Activated CD4-positive, CD25-positive, alpha-beta regulatory T cell treated with anti-CD3 and anti-CD28 coated beads, Interleukin-2, amount 50 U/mL, for 24 hours (primary cell): ENCODE data around the gene ILDR2.
A peak's percentile ranks its signal among the peaks of the same experiment; 100 is the strongest.

ENCODE experiments used
- ATAC-seq, 2 donors: fragments of 150-1000 bp; cut with Tn5 transposase; one replicate each; pipeline ENCODE4 v1.10.0; 2021; ENCODE audit warnings: mild to moderate bottlenecking in 1 of 2, moderate library complexity in 1 of 2

Gene ILDR2

DNA sequence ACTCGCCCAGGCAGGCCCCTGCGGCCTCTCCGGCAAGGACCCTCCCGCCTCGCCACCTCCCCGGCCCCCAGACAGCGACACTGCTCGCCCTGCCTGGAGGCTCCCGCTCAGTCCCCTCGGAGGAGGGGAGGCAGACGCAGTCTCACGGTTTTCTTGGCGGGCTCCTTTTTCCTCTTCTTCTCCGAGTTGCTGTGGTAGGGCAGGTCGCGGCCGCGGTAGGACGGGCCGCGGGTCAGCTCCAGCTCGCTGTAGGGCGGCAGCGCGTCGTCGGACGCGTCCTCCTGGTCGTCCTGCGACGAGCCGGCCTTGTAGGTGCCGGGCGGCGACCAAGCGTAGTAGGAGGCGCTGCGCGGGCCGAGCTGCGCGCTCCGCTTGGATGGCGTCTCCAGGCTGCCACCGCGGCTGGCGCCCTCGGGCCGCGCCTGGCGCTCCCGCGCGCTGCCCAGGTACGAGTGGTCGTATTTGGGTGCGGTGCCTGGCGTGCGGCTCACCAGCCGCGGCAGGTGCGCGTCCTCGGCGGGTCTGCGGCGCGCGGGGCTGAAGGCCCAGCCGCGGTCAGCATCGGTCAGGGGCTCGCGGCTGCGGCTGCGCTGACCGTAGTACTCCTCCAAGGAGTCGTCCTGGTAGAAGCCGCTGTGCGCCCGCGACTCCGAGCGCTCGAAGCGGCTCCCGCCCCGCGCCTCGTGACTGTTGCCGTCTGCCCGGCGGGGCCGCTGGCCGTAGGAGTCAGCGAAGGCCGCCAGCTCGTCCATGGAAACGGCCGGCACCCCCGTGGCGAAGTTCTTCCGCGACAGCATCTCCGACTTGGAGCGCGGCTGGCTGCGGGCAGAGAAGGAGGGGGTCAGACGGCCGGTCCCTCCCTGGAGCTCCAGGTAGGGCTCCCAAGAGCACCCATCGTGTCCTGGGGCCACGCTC is 54.5 kb downstream of the ILDR2 start:
- ATAC-seq: no peak

DNA sequence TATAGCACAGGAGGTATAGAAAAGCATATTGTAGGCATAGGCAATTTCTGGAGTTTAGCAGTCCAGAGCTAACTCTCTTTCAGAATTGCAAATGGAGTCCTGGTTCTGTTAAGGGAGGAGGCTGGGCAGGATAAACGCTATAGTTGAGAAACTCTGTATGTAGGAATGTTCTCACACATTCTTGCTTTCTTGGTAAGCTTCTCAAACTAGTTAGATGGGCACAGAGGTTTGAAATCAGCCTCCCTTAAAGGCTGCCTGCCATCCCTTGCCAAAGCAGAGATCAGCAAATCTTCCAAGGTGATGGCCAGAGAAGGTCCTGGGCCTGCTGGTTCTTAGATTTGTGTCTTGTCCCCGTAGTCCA is 56.4 kb downstream of the ILDR2 start:
- ATAC-seq: no peak

DNA sequence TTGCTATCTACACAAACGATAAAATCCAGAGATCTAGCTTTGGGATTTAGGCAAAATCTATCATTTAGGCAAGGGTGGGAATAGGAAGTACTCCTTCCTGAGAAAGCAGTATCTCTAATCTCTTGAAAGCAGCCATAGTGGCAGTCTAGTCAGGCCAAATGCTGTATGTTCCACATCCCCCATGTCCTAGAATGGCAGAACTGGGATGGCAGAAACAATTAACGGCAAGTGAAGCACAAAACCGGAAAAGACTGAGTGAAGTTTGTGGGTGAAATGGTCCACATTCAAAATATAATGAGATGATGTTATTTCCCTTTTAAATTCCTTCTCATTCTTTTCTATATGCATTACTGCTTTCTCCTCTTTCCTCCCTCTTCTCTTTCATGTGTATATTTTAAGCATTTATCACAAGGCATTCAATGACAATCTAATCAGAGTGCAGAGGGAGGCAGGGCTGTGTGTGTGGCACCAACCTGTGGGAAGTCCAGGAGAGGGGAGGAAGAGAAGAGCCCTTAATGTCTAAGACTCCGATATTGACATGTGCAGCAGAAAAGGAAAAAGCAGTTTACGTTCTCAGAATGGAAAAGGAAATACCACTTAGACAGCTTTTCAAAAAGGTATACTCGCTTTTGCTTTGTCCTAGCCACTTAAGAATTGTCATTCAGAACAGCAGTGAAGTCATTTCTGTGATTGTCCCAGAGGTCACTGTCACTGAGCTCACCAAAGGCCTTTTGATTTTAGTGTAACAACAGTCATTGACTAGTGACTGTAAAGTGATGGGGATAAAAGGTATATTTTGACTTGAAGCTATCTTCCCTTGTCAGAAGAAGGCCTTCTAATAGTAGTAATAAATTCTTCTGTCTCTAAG is 57.0 kb downstream of the ILDR2 start:
- no peak for ATAC-seq

DNA sequence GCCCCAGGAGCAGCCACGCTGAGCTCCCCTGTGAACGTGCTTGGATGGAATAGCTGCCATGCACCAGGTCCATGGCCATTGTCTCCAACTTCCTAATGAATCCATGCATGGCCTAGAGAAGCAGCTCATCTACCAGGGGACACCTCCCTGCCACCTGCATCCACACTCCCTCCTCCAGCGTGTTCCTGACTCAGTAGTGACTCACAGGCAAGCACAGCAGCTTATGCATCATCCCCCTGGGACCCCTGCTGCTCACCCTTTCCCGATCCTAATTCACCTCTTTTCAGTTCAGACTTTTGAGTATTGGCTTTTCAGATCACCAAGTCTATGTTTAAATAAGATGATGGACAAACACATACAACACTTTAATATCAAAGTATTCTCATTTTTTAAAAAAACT is 59.4 kb downstream of the ILDR2 start:
- ATAC-seq: no peak

DNA sequence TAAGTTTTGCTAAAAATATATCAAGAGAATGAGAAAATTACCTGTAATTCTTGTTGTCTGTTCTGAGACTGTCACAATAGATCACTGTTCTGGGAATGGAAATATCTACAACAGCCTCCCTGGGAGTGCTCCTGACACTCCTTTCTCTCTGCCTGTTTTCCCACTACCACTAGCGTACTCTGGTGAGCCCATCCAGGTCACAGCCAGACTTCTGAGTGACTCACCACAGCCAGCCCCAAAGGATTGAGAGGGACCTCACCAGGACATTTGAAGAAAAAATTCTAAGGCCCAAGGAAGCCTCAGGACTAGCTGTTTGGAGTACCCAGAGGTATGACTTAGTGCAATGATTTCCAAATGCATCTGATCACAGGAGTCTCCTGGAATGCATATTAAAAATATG is 60.3 kb downstream of the ILDR2 start:
- ATAC-seq: no peak

DNA sequence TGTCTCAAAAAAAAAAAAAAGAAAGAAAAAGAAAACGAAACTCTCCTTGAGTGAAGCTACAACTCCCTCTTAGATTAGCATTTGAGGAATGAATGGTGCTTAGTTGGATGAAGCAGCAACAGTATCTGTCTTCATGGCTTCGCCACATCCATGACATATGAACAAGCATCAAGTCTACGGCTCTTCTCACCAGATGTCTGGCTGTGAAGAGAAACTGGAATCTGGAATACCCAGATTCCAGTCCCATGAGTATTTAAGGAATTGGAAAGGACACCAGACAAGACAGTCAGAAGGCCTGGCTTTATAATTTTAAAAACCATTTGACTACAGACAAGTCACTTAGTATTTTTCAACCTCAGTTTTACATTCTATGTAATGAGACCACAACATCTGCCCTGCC is 61.2 kb downstream of the ILDR2 start:
- no peak for ATAC-seq

DNA sequence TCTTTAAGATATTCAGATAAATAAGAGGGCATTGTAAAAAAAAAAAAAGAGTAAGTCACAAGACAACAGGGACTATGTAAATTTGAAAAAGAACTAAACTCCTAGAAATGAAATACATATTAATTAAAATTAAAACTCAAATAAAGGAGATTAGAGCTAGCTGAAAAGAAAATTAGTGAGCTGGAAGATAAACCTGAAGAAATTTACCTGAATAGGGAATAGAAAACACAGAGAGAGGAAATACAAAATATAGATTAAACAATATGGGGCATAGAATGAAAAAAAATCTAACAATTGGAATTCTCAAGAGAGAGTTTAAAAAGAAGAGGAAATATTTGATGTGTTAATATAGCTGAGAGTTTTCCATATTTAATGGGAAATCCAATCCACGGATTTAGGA is 63.7 kb downstream of the ILDR2 start:
- ATAC-seq: no peak

DNA sequence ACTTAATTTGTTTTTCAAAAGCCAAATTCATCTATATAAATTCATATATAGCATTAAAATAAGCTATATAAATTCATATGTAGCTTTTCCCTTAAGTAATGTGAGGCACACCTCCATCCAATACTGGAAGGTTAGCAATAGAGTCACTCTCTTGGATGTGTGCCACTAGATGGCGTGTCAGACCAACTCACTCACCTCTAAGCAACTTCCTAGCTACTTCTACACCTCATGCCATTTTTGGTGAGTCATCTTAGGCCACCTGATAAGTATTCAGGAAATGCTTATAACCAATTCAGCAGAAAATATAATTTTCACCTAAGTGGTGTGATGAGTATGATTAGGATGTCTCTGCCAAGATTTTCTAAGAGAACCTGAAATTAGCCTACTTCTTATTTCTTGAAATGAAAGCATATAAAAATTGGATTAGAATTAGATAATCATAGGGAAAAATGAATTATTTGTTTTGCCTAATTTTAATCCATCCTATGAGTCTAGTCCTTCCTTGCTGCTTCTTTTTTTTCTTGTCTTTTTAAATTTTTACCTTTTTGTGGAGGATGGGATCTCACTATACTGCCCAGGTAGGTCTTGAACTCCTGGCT is 64.8 kb downstream of the ILDR2 start:
- ATAC-seq: peak; percentile 99 to 100

DNA sequence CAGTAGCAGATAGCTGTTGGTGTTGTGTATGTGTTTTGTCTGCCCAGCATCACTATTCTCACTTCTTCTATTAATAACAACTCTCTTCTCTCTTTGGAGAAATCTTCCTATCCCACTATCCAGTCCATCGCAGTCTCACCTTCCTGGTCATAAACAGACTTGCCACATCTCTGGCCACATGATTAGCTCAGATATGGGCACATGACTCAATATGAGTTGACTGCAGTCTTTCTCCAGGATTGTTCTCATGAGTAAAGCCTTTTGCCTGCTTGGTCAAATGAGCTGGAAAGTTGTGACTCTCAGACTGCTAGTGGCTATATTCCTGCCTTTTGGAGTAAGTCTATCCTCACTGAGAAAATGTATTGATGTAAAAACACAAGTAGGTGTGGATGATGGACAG is 66.4 kb downstream of the ILDR2 start:
- no peak for ATAC-seq

DNA sequence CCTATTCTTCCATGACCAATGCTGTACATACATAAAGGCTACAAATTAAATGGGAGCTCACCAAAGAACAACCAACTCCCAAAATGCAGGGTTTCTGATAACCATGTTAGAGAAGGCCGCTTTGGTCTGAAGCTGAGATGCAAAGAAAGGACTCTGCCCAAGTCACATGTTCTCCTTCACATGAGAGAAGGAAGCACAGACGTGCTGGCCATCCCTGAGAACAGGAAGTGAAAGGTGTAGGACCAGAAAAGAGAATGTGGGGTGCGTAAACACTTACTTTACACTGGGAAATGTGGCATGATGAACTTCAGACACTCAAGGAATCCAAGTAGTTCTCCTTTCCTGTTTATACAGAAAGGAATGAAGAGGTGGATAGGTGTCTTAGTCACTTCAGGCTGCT is 67.6 kb downstream of the ILDR2 start:
- ATAC-seq: no peak

DNA sequence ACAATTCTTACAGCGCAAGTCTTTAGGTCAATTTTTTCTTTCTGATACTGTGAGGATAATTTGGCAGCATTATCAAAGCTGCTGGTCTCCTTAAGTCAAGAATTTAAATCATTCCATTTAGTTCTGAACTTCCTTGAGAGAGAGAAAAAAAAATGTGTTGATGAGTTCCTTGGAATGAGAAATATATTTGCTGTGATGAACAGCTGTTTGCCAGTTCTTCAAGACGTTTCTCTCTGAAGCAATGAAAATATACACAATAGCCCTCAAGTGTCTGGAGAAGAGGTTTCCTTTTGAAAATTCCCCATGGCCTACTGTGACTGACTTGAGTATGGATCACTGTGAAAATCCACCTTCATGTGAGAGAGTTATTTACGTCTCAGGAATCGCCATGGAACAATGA is 68.3 kb downstream of the ILDR2 start:
- ATAC-seq: no peak

DNA sequence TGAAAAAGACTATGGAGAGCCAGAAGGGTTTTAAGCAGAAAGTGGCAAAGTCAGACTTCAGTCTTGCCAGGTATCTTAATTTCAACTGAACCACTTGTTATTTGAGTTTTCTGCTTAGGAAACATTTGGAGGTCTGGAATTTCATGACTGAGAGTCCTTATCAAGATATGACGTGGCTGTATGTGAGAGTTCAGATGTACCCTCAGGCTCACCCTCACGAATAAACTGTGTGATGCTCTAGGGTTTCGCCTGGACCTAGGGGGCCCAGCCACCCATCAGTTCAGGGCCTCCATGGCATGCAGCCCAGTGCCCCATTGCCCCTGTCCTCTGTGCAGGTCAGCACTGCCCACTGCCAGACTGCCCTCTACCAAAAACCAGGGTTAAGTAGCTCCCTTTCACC is 68.7 kb downstream of the ILDR2 start:
- no peak for ATAC-seq

DNA sequence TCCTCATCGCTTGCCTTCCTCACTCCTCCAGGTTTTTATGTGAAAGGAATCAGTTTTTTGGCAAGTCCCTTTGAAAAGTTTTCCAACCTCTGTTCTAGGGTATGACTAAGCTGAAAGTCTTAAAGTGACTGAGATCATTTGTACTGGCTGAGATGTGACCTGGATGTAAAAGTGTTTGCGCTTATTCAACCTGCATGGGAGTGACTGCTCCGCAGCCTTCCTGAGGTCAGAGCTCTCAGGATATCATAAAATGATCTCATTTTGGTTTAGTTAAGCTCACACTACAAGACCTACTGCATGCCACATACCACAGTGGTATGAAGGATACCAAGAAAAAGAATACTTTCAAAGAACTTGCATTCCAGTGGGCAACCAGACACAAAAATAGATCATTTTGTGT is 69.4 kb downstream of the ILDR2 start:
- no peak for ATAC-seq

DNA sequence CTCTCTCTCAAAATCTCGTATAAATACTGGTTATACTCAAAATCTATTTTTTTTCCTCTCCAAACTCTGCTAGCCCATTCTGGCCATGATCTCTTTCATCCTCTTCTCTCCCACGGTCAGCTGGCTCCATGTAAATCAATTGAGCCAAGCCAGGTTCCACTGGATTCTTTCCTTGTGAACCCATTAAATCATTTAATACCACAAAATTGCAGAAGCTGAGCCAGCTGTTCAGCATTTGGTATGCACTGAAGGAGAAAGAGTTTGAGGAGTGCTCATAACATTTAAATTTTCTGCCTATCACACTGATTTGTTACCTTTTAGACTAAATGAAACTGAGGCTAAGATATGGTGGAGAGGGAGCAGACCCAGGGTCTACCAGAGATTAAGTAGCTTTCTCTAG is 70.2 kb downstream of the ILDR2 start:
- ATAC-seq: no peak

DNA sequence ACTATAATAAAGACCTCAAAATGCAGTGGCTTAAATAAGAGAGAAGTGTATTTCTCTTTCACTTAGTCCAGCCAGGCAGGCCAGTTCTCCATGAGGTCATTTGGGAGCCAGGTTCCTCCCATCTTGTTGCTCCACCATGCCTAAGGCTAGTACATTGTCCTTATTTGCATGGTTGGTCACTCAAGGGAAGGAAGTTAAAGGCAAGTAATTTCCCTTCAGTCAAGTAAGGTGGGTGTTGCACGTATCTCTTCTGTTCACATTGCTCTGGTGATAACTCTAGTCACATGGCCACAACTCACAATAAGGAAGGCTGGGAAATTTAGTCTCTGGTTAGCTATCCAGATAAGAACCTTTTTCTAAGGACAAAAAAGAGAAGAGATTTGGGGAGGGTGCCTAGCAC is 72.1 kb downstream of the ILDR2 start:
- no peak for ATAC-seq

DNA sequence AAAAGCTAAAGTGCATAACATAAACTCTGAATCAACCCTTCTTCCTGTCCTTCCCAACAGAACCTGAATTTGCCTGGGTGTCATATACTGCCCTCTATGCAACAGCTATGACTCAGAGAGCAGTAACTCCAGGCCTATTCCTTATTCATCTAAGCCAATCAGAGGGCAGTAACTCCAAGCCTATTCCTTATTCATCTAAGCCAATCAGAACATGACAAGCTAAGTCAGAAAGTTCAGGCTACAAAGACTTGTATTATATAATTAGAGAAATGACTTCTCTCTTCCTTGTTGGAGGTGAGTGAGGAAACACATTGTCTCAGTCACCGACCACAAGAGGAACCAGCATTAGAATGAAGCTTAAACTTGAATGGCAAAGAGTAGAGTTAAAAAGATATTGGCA is 73.1 kb downstream of the ILDR2 start:
- no peak for ATAC-seq

DNA sequence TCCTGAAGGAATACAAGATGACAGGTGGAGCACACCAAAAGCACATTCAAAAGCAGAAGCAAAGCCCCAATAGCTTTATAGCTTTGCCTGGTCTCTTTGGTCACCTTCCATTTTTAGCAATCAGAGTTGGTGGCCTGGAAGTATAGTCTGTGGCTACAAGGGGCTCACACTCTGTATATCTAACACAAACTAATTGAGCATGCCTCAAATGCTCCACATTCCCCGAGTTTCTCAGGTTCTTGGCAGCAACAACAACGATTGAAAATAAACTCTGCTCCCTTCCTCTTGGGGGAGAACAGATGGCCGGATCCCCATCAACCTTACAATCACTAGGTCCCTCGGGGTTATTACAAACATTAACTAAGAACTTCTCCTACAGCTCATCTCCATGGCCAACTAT is 74.4 kb downstream of the ILDR2 start:
- ATAC-seq: no peak

DNA sequence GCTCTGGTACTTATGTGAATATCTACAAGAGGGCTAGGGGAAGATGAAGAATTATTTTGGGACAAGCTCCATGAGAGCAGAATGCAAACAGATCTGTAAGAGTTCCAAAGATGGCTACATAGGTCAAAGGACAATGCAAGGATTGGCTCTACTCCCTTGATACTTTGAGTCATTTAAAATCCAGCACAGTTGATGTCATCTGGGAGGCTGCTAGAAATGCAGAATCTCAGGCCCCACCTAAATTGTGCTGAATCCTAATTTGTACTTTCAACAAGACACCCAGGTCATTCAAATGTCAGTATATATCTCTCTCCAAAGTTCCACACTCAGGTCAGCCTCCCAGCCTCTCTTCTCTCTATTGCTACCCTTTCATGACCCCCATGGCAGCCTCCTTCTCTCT is 75.6 kb downstream of the ILDR2 start:
- ATAC-seq: no peak

DNA sequence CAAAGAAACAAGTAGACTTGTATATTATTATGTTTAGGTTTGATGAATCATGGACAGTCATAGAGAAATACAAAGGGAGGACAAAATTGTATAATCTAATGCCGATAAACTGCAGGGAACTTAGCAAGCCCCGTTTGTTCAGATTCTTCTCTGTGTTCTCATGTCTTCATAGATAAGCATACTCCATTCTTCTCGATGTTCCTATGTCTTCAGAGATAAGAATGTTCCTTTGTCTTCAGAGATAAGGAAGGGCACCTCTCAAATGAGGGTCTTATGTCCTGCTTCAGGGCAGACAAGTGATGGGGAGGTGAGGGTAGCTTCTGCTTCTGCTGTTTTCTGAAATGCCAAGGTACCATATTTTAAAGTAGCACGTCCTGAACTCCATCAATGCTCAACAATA is 79.6 kb downstream of the ILDR2 start:
- ATAC-seq: no peak

DNA sequence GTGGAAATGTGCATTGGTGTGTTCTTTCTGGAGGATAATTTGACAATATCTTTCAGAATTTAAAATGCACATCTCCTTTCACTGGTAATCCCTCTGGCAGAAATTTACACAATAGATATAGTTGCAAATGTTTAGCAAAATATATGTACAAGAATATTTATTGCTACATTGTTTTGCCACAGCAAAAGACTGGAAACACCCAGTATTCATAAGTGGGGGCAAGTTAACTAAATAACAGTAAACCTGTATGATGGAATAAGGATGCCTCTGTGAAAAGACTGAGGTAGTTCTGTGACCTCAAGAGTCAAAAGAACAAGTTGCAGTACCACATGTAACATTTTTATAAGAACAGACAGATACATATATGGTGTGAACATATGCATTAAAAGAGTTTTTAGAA is 85.6 kb downstream of the ILDR2 start:
- no peak for ATAC-seq

DNA sequence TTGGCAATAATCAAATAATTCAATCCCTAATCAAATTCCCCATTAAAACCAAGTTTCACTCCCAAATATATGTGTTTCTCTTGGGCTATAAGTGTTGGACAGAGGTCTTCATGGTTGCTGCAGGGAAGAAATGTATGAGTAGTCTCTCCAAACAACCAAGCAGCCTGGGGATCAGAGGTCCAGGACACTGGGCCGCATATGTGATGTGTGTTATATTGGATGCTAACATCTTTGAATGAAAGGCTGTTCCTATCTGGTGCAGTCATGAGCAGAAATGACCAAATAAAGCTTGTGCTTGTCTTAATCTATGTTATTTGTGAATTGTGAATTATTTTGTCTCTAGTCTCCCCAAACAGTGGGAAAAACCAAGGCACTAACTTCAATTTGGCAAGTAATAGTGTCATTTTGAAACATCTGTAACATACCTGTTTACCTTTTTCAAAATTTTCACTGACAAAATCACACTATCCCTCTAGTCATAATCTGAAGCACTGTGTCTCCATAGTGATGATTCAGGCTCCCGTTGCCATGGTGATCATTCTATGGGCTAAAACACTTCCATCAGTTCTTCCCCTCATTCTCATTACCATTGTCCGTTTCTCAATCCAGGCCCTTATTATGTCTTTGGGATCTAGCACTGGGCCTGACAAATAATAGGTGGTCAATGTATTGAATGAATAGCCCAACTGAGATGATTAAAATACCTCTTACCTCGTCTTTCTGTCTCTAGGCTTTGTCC is 86.8 kb downstream of the ILDR2 start:
- ATAC-seq: no peak

DNA sequence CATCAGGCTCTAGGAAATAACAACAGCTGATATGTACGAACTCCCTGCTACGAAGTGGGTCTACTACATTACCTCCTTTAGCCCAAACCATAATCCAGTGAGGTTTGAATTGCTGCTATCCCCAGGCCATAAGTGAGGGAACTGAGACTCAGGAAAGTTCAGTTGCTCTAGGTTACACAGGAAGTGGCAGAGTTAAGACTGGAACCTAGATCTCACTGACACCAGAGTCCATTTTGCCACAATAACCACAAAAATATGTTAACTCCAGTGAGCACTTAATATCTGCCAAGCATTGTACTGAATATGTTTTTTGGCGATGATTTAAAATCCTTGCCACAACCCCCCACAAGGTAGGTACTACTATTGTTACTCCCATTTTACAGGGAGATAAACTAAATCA is 90.4 kb downstream of the ILDR2 start:
- ATAC-seq: peak in 1 of 2 donors; percentile 13

DNA sequence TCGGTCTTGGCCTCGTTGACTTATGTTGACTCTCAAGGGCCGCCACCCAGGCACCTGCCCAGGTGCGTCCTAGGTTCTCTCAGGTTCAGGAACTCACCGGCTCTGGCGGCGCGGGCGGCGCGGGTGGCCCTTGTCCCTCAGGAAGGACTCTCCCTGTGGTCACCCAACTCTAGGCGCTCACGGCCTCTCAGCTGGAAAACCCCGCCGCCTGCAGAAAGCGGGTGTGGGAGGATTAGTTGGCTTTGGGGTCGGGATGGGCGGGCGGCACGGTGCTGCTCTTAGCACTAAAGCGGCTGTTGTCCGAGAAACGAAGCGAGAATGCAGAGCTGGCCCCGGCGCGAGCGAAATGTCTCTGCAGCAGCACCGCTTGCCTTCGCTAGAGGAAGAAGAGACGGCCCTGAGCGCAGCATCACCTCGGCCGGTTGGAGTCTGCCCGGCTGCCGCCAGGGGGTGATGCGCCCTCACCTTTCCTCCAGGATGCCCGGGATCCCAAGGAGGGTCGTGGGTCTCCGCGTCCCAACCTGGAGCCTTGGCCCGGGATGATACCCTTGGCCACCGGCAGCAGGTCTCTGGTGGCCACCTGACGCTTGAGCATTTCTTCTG is 91.2 kb downstream of the ILDR2 start:
- ATAC-seq: peak in 1 of 2 donors; percentile 49
